ENCODE data around the gene CDC20.

GRCh38 chr1:43410571-43410970 lies 51.8 kb downstream of the CDC20 start:
- TF ChIP-seq, protein P1, sequence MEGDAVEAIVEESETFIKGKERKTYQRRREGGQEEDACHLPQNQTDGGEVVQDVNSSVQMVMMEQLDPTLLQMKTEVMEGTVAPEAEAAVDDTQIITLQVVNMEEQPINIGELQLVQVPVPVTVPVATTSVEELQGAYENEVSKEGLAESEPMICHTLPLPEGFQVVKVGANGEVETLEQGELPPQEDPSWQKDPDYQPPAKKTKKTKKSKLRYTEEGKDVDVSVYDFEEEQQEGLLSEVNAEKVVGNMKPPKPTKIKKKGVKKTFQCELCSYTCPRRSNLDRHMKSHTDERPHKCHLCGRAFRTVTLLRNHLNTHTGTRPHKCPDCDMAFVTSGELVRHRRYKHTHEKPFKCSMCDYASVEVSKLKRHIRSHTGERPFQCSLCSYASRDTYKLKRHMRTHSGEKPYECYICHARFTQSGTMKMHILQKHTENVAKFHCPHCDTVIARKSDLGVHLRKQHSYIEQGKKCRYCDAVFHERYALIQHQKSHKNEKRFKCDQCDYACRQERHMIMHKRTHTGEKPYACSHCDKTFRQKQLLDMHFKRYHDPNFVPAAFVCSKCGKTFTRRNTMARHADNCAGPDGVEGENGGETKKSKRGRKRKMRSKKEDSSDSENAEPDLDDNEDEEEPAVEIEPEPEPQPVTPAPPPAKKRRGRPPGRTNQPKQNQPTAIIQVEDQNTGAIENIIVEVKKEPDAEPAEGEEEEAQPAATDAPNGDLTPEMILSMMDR (conservative IDR thresholded peaks at IDR 0.05 in 1 of 2, IDR thresholded peaks at IDR 0.05 in 1 of 2; ENCODE audit: low read depth in 1 of 2, low read length in 2 of 2) = no peak
- TF ChIP-seq EZH2 (IDR thresholded peaks at IDR 0.05; ENCODE audit: low read length, missing control alignments) = no peak

All from fibroblast of lung (primary cell).